GM12878 (cell line): ENCODE data around the gene WBP2NL. TPM values are rescaled to one million over a fixed set of nuclear protein-coding genes. Genes with fewer than 3 reads are reported as not detected.

Source experiments
- ATAC-seq: fragments of 200-7000 bp; cut with Tn5 transposase; 3 replicates; pipeline ENCODE4 v1.9.1; 2020; ENCODE audit warnings: mild to moderate bottlenecking, moderate library complexity
- BruUV-seq: library from RNA; stranded (reverse); fragments of 400-500 nt; replicated peaks from 2 replicates; lab custom pipeline; 2021; lab: Mats Ljungman, UMichigan
- CTCF ChIA-PET: fragments of 300-600 bp; sonication (Branson Sonifier 250); formaldehyde crosslinking; extraction: SDS; loops from one replicate; lab custom pipeline; 2021; ENCODE audit warnings: inconsistent platforms; lab: Yijun Ruan, JAX
- POLR2A ChIA-PET: fragments of 350-600 bp; formaldehyde crosslinking; extraction: SDS; loops from one replicate; lab custom pipeline; 2021; ENCODE audit warnings: inconsistent platforms; lab: Charles Lee
- RAD21 ChIA-PET: fragments of 300-600 bp; sonication (Branson Sonifier 250); formaldehyde crosslinking; loops from one replicate; lab custom pipeline; 2023; ENCODE audit warnings: antibody characterized with exemption; ENCODE audit not compliant: unreplicated experiment; lab: Charles Lee
- SMC1A ChIA-PET: fragments of 300-600 bp; sonication (Branson Sonifier 250); formaldehyde crosslinking; loops from one replicate; lab custom pipeline; 2023; ENCODE audit not compliant: unreplicated experiment, uncharacterized antibody; lab: Charles Lee
- DNase-seq: peaks from one replicate; pipeline ENCODE4 v3.0.0-alpha.2; 2011; ENCODE audit warnings: low read depth, low spot score
- FAIRE-seq: peaks from 3 replicates; lab custom pipeline; 2011; peaks lifted over from hg19 to GRCh38; lab: Jason Lieb, UNC
- H2AFZ ChIP-seq: 2 replicates; pipeline ENCODE4 v1.6.0; 2011; ENCODE audit warnings: low read depth, low read length, control low read depth; ENCODE audit not compliant: control insufficient read depth
- H3K27ac ChIP-seq: 2 replicates; pipeline ENCODE4 v1.5.1; 2011; ENCODE audit warnings: control low read depth; ENCODE audit not compliant: control insufficient read depth, insufficient read depth
- H3K27me3 ChIP-seq, 2 experiments: replicated peaks in 1 of 2; 2 replicates each; pipeline versions ENCODE4 v1.6.0 to v1.6.1; 2011; ENCODE audit warnings: low read length in 1 of 2; ENCODE audit not compliant: control insufficient read depth in 2 of 2, insufficient read depth in 2 of 2
- H3K36me3 ChIP-seq, 2 experiments: 2 replicates each; pipeline ENCODE4 v1.5.1; 2011; ENCODE audit warnings: low read length in 1 of 2; ENCODE audit not compliant: control insufficient read depth in 2 of 2, insufficient read depth in 2 of 2
- H3K4me1 ChIP-seq: 2 replicates; pipeline ENCODE4 v1.6.1; 2011; ENCODE audit warnings: mild to moderate bottlenecking, low read length, moderate library complexity, mixed read lengths; ENCODE audit not compliant: control insufficient read depth, insufficient read depth
- H3K4me2 ChIP-seq: 2 replicates; pipeline ENCODE4 v1.6.0; 2011; ENCODE audit warnings: control low read depth; ENCODE audit not compliant: control insufficient read depth, insufficient read depth
- H3K4me3 ChIP-seq: fragments of 200-600 bp; sonication (generic); 2 replicates; pipeline ENCODE4 v1.5.1; 2016
- H3K79me2 ChIP-seq: 2 replicates; pipeline ENCODE4 v1.6.0; 2011; ENCODE audit warnings: low read length; ENCODE audit not compliant: control insufficient read depth, insufficient read depth
- H3K9ac ChIP-seq: 2 replicates; pipeline ENCODE4 v1.8.0; 2011; ENCODE audit warnings: low read length, control low read depth, mixed read lengths; ENCODE audit not compliant: control insufficient read depth, insufficient read depth
- H3K9me3 ChIP-seq: replicated peaks from 3 replicates; pipeline ENCODE4 v1.5.1; 2011; ENCODE audit warnings: mild to moderate bottlenecking, low read length; ENCODE audit not compliant: control insufficient read depth, insufficient read depth
- H4K20me1 ChIP-seq: 2 replicates; pipeline ENCODE4 v1.6.0; 2011; ENCODE audit not compliant: control insufficient read depth, insufficient read depth
- ATF7 ChIP-seq: fragments of 450-650 bp; IDR thresholded peaks from 2 replicates; pipeline ENCODE4 v1.6.1; 2016; ENCODE audit warnings: low read depth, mild to moderate bottlenecking
- CUX1 ChIP-seq: IDR thresholded peaks from 2 replicates; pipeline ENCODE4 v1.6.1; 2012; ENCODE audit warnings: improper control_type of control experiment, low read depth, low read length; ENCODE audit not compliant: insufficient replicate concordance
- E2F8 ChIP-seq: fragments of 450-650 bp; IDR thresholded peaks from 2 replicates; pipeline ENCODE4 v1.6.1; 2018; ENCODE audit warnings: mild to moderate bottlenecking, low read depth, moderate library complexity; ENCODE audit not compliant: partially characterized antibody
- EED ChIP-seq: sonication (generic); IDR thresholded peaks from 2 replicates; pipeline ENCODE4 v1.6.1; 2016; ENCODE audit warnings: antibody characterized with exemption, low read depth
- ETV6 ChIP-seq, 2 experiments: fragments of 450-650 bp in 1 of 2; IDR thresholded peaks in 1 of 2; conservative IDR thresholded peaks in 1 of 2; 2 replicates each; pipeline ENCODE4 v1.6.1; 2014; ENCODE audit warnings: antibody characterized with exemption in 1 of 2, borderline replicate concordance in 1 of 2, low read depth in 1 of 2, mild to moderate bottlenecking in 1 of 2, moderate library complexity in 1 of 2
- MTA2 ChIP-seq: fragments of 450-650 bp; IDR thresholded peaks from 2 replicates; pipeline ENCODE4 v1.6.1; 2016; ENCODE audit warnings: low read depth, mild to moderate bottlenecking, moderate library complexity
- NKRF ChIP-seq: fragments of 450-650 bp; conservative IDR thresholded peaks from 2 replicates; pipeline ENCODE4 v1.6.1; 2017; ENCODE audit warnings: mild to moderate bottlenecking, moderate library complexity
- PAX8 ChIP-seq: fragments of 450-650 bp; IDR thresholded peaks from 2 replicates; pipeline ENCODE4 v1.6.1; 2017; ENCODE audit warnings: mild to moderate bottlenecking, moderate library complexity
- TAF1 ChIP-seq: IDR thresholded peaks from 2 replicates; pipeline ENCODE4 v1.6.1; 2011; ENCODE audit warnings: mild to moderate bottlenecking, low read depth, low read length, borderline replicate concordance
- ZNF217 ChIP-seq: fragments of 450-650 bp; IDR thresholded peaks from 2 replicates; pipeline ENCODE4 v1.6.1; 2017; ENCODE audit warnings: antibody characterized with exemption, mild to moderate bottlenecking
- ZNF24 ChIP-seq: fragments of 450-650 bp; IDR thresholded peaks from 2 replicates; pipeline ENCODE4 v1.6.1; 2017; ENCODE audit warnings: antibody characterized with exemption, mild to moderate bottlenecking
- WGBS: methylation state at CpG from one replicate; pipeline ENCODE4 v1.1.6; 2016; ENCODE audit warnings: low lambda C conversion rate; ENCODE audit not compliant: insufficient replicate concordance, insufficient coverage; ENCODE audit errors: missing lambda C conversion rate; 5-methylcytosine and 5-hydroxymethylcytosine counted together
- in situ Hi-C: fragments of 300-500 bp; cut with MboI; formaldehyde crosslinking; loops from 9 replicates; pipeline ENCODE4 v1.14.3; 2018; ENCODE audit warnings: mixed read lengths
- intact Hi-C: fragments of 100-400 bp; cut with micrococcal nuclease; formaldehyde crosslinking; loops from one replicate; pipeline ENCODE4 v1.14.2; 2022; ENCODE audit not compliant: unreplicated experiment
- polyA plus RNA-seq, 11 experiments: library from polyadenylated mRNA; depleted of rRNA in 4 of 11; unstranded in 6 of 11; stranded (reverse) in 5 of 11; fragments of >200 nt; fragmentation: Nextera tagmentation in 4 of 11; fragmentation: Illumina TruSeq in 1 of 11; extraction: Ambion mirVana in 4 of 11; extraction: Trizol in 1 of 11; gene quantifications; 1 replicate in 1 of 11; 2 replicates in 10 of 11; pipeline versions ENCODE4 v1.2.1 to v1.2.3, GENCODE V29; 2011 to 2016; ENCODE audit warnings: inconsistent platforms in 2 of 11, missing spikeins in 2 of 11, low read depth in 1 of 11
- total RNA-seq, 4 experiments: library from RNA; depleted of rRNA in 3 of 4; stranded (reverse); fragments of >200 nt in 3 of 4; fragmentation: Illumina TruSeq in 1 of 4; extraction: Trizol in 1 of 4; gene quantifications; 2 replicates each; pipeline versions ENCODE4 v1.2.1 to v1.2.3, GENCODE V29; 2013 to 2021

WBP2NL gene
- total and polyA plus RNA-seq, 10 of the 15 experiments (the other 5 are each of a cell fraction or from before 2014, with no cell fraction given), result 0.46 to 1.9 (median 1.3) TPM

- in situ Hi-C loops, result loop anchor here (5.0 kb wide), 1 partner anchor 471 kb away; no protein-coding TSS in a partner anchor
- SMC1A ChIA-PET, result interaction anchor here (0.7 to 5.1 kb wide), 9 partner anchors 9 to 507 kb away, joined by 3 to 33 read pairs (median 3); partner anchors contain the start of gene NDUFA6
- H3K4me2 ChIP-seq, result no peak overlapping the region
- 100% methylated on average over 2 of the region's 2 CpGs for WGBS
- DNase-seq (no peak), ATAC-seq (no peak), FAIRE-seq (no peak)
- H3K4me3 ChIP-seq, result no peak overlapping the region
- no TSS peak for BruUV-seq
- no peaks in the 10 kb centered on the region for H3K79me2 ChIP-seq
- H3K9me3 ChIP-seq, result no peaks in the 10 kb centered on the region
- no peaks in the 10 kb centered on the region for H3K4me1 ChIP-seq
- CTCF ChIA-PET, result interaction anchor here (0.6 to 6.3 kb wide), 13 partner anchors 10 to 507 kb away, joined by 3 to 57 read pairs (median 4); partner anchors contain the start of gene NDUFA6
- H3K36me3 ChIP-seq, result no peaks in the 10 kb centered on the region
- H4K20me1 ChIP-seq, result no peaks in the 10 kb centered on the region
- RAD21 ChIA-PET, result interaction anchor here (0.6 to 3.6 kb wide), 9 partner anchors 30 to 297 kb away, joined by 3 to 24 read pairs (median 4); partner anchors contain the start of gene NDUFA6
- H3K27me3 ChIP-seq, result no peaks in the 10 kb centered on the region
- no peak overlapping the region for H3K27ac ChIP-seq
- intact Hi-C loops, result loop anchor here (1.0 to 10.0 kb wide), 6 partner anchors 106 to 586 kb away; partner anchors contain the start of genes NAGA, NDUFA6, PHETA2 and SERHL2
- POLR2A ChIA-PET, result interaction anchor here (0.6 to 0.9 kb wide), 5 partner anchors 114 to 678 kb away, joined by 3 to 8 read pairs (median 5); partner anchors contain the start of gene SMDT1
- H3K9ac ChIP-seq, result no peak overlapping the region
- no peak overlapping the region for H2AFZ ChIP-seq
- TF ChIP-seq MTA2 (no peak), ZNF217 (no peak), ZNF24 (no peak), TAF1 (no peak), CUX1 (no peak), E2F8 (no peak), ETV6 (conservative IDR thresholded peaks at IDR 0.05 in 1 of 2, IDR thresholded peaks at IDR 0.05 in 1 of 2; ENCODE audit: borderline replicate concordance in 1 of 2, low read depth in 1 of 2) (no peak), ATF7 (no peak), PAX8 (no peak), NKRF (no peak), EED (no peak)
Measured at GRCh38 chr22:41966225-41966606, 32.4 kb upstream of the WBP2NL start.
